HFFc6 (cell line): Measurements from ENCODE around the gene IGSF6. TPM values are rescaled to one million over a fixed set of nuclear protein-coding genes. Genes with fewer than 3 reads are reported as not detected.
"Not testable (repeated sequence)": the region's sequence is repeated elsewhere in the genome, so short reads cannot be mapped to it uniquely, and the experiment has no call there.

Experiments used
- DNase-seq: peaks from one replicate; pipeline ENCODE4 v3.0.0-alpha.2; 2018
- H3K27ac Mint-ChIP-seq: 2 replicates; pipeline ENCODE4 v1.8.0; 2020; ENCODE audit warnings: mild to moderate bottlenecking, mixed read lengths
- H3K27me3 Mint-ChIP-seq: 2 replicates; pipeline ENCODE4 v1.8.0; 2021; ENCODE audit warnings: mild to moderate bottlenecking, moderate library complexity, mixed read lengths; ENCODE audit not compliant: insufficient read depth
- H3K36me3 Mint-ChIP-seq: 2 replicates; pipeline ENCODE4 v1.8.0; 2021; ENCODE audit warnings: low read depth, mixed read lengths
- H3K4me1 Mint-ChIP-seq: 2 replicates; pipeline ENCODE4 v1.8.0; 2020; ENCODE audit warnings: low read depth, mixed read lengths
- H3K4me3 Mint-ChIP-seq: 2 replicates; pipeline ENCODE4 v1.8.0; 2020; ENCODE audit warnings: mild to moderate bottlenecking, moderate library complexity, mixed read lengths
- H3K9me3 Mint-ChIP-seq: 2 replicates; pipeline ENCODE4 v1.8.0; 2020; ENCODE audit warnings: mild to moderate bottlenecking, mixed read lengths
- total RNA-seq, 6 experiments: library from RNA; stranded (reverse); fragmentation: NEBNext Ultra II Directional; extraction: Animal tissue kit (Norgen Biotek cat#: 25700); gene quantifications; 2 replicates in 1 of 6; 3 replicates in 5 of 6; pipeline ENCODE4 v1.2.3, GENCODE V29; 2021
- TF ChIP-seq, protein P1 (sequence below): fragments of 200-600 bp; sonication (generic); IDR thresholded peaks from 2 replicates; pipeline ENCODE4 v1.5.0; 2021; ENCODE audit warnings: antibody characterized with exemption, mild to moderate bottlenecking

Gene IGSF6
- total RNA-seq, 6 experiments from 2014 or later: not detected

DNA sequence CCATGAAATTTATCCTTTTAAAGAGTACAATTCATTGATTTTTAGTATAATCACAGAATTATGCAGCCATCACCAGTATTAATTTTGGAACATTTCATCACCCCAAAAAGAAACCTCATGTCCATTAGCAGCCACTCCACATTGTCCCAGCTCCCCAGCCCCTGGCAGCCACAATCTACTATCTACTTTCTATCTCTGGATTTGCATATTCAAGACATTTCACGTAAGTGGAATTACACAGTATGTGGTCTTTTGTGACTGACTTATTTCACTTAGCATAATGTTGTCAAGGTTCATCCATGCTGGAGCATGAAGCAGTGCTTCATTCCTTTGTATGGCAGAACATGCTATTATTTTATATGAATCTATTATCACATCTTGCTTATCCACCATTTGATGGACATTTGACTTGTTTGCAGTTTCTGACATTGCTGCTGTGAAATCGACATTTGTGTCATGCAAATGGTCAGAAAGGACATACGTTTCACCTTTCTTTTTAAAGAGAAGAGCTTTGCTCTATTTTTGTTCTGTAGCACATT is 42.3 kb downstream of the IGSF6 start:
- Mint-ChIP-seq H3K27ac (peak overlapping the region; percentile 36; the same call in 1 of the 2 replicates), H3K36me3 (peaks cover 5% of the 10 kb centered on the region; the same call in 1 of the 2 replicates), H3K4me3 (no peak overlapping the region)

DNA sequence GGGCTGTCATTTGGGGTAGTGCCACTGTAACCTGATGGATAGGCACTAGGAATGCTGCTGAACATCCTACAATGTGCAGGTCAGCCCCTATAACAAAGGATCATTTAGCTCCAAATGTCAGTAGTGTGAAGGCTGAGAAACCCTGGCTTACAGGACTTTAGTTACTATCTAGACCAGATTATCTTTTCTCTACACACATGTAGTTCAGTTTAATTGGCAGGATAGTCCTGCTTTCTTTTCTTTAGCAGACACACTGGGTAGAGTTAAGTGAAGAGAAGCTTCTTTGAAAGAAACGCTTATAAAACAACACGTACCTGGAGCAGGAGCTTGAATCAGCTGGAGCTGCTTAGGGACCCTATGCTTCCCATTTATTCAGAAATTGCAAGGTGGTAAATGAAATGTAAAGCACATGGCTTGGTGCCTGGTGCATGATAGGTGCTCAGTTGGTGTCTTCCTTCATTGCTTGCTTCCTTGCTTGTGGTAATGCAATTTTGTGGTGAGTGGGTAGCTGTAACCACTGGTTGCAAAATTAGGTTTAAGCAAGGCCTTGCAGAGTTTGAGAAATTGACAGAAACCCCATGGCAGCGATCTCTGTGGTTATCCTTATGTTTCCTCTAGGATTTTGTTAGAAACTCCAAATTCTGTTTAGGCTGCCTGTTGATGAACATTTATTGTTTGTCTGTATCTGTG is 43.6 kb downstream of the IGSF6 start:
- H3K4me1 Mint-ChIP-seq: peaks cover 81% of the 10 kb centered on the region
- H3K9me3 Mint-ChIP-seq: no peaks in the 10 kb centered on the region
- H3K4me3 Mint-ChIP-seq: no peak overlapping the region
- no peaks in the 10 kb centered on the region; the same call in none of the 2 replicates for H3K27me3 Mint-ChIP-seq
- no peak overlapping the region for H3K27ac Mint-ChIP-seq
- TF ChIP-seq, protein P1, sequence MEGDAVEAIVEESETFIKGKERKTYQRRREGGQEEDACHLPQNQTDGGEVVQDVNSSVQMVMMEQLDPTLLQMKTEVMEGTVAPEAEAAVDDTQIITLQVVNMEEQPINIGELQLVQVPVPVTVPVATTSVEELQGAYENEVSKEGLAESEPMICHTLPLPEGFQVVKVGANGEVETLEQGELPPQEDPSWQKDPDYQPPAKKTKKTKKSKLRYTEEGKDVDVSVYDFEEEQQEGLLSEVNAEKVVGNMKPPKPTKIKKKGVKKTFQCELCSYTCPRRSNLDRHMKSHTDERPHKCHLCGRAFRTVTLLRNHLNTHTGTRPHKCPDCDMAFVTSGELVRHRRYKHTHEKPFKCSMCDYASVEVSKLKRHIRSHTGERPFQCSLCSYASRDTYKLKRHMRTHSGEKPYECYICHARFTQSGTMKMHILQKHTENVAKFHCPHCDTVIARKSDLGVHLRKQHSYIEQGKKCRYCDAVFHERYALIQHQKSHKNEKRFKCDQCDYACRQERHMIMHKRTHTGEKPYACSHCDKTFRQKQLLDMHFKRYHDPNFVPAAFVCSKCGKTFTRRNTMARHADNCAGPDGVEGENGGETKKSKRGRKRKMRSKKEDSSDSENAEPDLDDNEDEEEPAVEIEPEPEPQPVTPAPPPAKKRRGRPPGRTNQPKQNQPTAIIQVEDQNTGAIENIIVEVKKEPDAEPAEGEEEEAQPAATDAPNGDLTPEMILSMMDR: no peak
- H3K36me3 Mint-ChIP-seq: no peaks in the 10 kb centered on the region; the same call in 1 of the 2 replicates
- DNase-seq: no peak

More for the DNA sequence above, 42.3 kb downstream of the IGSF6 start:
- no peak for DNase-seq
- TF ChIP-seq, protein P1: no peak
- no peaks in the 10 kb centered on the region for H3K9me3 Mint-ChIP-seq
- H3K27me3 Mint-ChIP-seq: no peaks in the 10 kb centered on the region; the same call in 1 of the 2 replicates
- peaks cover 83% of the 10 kb centered on the region for H3K4me1 Mint-ChIP-seq

DNA sequence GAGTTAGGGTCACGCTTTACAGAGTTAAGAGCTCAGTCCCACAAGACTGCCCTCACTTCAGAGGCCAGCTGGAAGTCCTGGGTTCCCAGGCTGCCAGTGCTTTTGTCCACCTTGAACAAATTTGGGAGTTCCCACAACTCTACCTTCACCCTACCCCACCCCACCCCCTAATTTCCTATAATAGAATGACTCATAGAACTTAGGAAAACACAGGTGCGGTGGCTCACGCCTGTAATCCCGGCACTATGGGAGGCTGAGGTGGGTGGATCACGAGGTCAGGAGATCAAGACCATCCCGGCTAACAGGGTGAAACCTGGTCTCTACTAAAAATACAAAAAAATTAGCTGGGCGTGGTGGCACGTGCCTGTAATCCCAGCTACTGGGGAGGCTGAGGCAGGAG is 46.6 kb downstream of the IGSF6 start:
- H3K27ac Mint-ChIP-seq, H3K27me3 Mint-ChIP-seq, DNase-seq, H3K36me3 Mint-ChIP-seq, H3K9me3 Mint-ChIP-seq, H3K4me3 Mint-ChIP-seq: not testable (repeated sequence)
- peaks cover 77% of the 10 kb centered on the region for H3K4me1 Mint-ChIP-seq

DNA sequence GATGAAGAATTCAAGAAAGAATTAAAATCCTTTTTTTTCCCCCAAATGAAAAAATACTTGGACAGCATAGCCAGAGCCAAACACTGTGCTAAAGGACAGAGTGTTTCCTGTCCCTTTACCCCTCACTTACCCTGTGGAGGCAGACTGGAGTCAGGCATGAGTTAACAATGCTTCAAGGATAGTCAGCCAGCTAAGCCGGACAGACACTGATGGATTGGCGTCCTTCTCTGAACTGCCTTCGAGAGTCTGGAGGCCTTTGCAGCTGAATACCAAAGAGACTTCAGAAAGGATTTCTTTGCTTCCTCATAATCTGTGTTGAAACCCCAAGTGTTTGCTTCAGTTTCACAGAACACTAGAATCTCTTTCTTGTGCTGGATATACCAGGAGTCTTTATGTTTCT is 48.5 kb downstream of the IGSF6 start:
- peaks cover 63% of the 10 kb centered on the region for H3K4me1 Mint-ChIP-seq
- H3K4me3 Mint-ChIP-seq: 0 out of 2 replicates have a peak overlapping the region, but pooled peaks have one; percentile 4
- H3K27ac Mint-ChIP-seq: peak overlapping the region; percentile 58
- H3K27me3 Mint-ChIP-seq: no peaks in the 10 kb centered on the region; the same call in 1 of the 2 replicates
- TF ChIP-seq, protein P1: no peak
- no peaks in the 10 kb centered on the region for H3K9me3 Mint-ChIP-seq
- DNase-seq: no peak
- H3K36me3 Mint-ChIP-seq: no peaks in the 10 kb centered on the region; the same call in 1 of the 2 replicates

- H3K4me3 Mint-ChIP-seq: no peak overlapping the region
- no peaks in the 10 kb centered on the region; the same call in 1 of the 2 replicates for H3K36me3 Mint-ChIP-seq
- H3K27me3 Mint-ChIP-seq: no peaks in the 10 kb centered on the region; the same call in 1 of the 2 replicates
- H3K4me1 Mint-ChIP-seq: peaks cover 63% of the 10 kb centered on the region
- H3K27ac Mint-ChIP-seq: no peak overlapping the region
- no peak for DNase-seq
- TF ChIP-seq, protein P1: no peak
- H3K9me3 Mint-ChIP-seq: no peaks in the 10 kb centered on the region
Measured at GRCh38 chr16:21602785-21603184, 49.6 kb downstream of the IGSF6 start.
